Vagina (tissue), 2 donors: ENCODE data around the gene CTBP1. TPM values are rescaled to one million over a fixed set of nuclear protein-coding genes. Genes with fewer than 3 reads are reported as not detected.

Source experiments
- DNase-seq, 2 donors: peaks; one replicate each; pipeline ENCODE4 v3.0.0-alpha.2; 2017; ENCODE audit errors: extremely low spot score in 2 of 2
- H3K27ac ChIP-seq: fragments of 200-600 bp; sonication (generic); one replicate; pipeline ENCODE4 v1.5.1; 2019
- H3K27me3 ChIP-seq: fragments of 200-600 bp; sonication (generic); one replicate; pipeline ENCODE4 v1.5.1; 2019
- H3K36me3 ChIP-seq, 2 donors: fragments of 200-600 bp; sonication (generic); one replicate each; pipeline ENCODE4 v1.5.1; 2017 to 2019
- H3K4me1 ChIP-seq: fragments of 200-600 bp; sonication (generic); one replicate; pipeline ENCODE4 v1.5.1; 2019
- H3K4me3 ChIP-seq, 2 donors: fragments of 200-600 bp; sonication (generic); 1 replicate in 1 of 2; 2 replicates in 1 of 2; pipeline ENCODE4 v1.5.1; 2016 to 2019
- H3K9me3 ChIP-seq: fragments of 200-600 bp; sonication (generic); one replicate; pipeline ENCODE4 v1.5.1; 2019
- CTCF ChIP-seq, 3 experiments: fragments of 450-650 bp in 2 of 3; fragments of 200-600 bp in 1 of 3; sonication (generic) in 1 of 3; IDR thresholded peaks; one replicate each; pipeline ENCODE4 v1.5.1; 2017 to 2019; ENCODE audit warnings: antibody characterized with exemption in 3 of 3, mild to moderate bottlenecking in 2 of 3, moderate library complexity in 2 of 3
- POLR2A ChIP-seq, 2 donors: fragments of 450-650 bp; IDR thresholded peaks; one replicate each; pipeline ENCODE4 v1.6.1; 2017; ENCODE audit warnings: antibody characterized with exemption in 2 of 2, mild to moderate bottlenecking in 2 of 2, moderate library complexity in 2 of 2
- POLR2AphosphoS5 ChIP-seq, 2 donors: sonication (generic); formaldehyde crosslinking; IDR thresholded peaks; one replicate each; pipeline ENCODE4 v1.9.0; 2017; ENCODE audit warnings: antibody characterized with exemption in 2 of 2, mild to moderate bottlenecking in 2 of 2, low read depth in 1 of 2; ENCODE audit not compliant: insufficient read depth in 1 of 2
- intact Hi-C: fragments of 100-400 bp; cut with DNase I; formaldehyde crosslinking; loops from one replicate; pipeline ENCODE4 v1.15.1; 2023
- total RNA-seq: library from RNA; depleted of rRNA; stranded (reverse); fragments of >200 nt; gene quantifications from one replicate; pipeline ENCODE4 v1.2.3, GENCODE V29; 2016

CTBP1 gene
- total RNA-seq, 1 donor from 2014 or later, result 93.1 TPM

DNA sequence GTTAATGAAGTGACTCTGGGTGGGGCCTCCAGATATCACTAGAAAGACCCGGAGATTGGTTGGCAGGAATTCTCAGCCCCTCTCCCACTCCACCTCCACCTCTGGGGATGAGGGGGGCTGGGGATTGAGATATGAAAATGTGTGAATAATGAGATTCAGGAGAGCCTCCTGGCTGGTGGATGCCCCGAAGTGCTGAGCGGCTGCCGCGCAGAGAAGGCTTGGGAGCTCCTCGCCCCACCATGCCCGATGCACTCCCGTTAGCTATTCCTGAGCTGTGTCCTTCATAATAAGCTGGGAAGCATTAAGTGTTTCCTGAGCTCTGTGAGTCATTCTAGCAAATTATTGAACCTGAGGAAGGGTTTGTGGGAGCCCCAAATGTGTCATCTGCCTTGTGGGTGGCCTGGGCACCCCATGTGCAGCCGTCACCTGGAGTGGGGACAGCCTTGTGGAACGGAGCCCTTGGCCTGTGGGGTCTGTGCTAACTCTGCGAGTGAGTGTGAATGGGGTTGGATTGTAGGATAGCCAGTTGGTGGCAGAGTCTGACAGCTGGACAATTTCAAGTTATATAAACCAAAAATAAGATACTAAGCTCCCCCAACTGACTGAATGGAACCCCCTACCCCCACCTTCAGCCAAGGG, 36.3 kb upstream of the CTBP1 start:
- no peak for DNase-seq
- no peak for TF ChIP-seq CTCF (IDR thresholded peaks at IDR 0.05)
- TF ChIP-seq POLR2A (IDR thresholded peaks at IDR 0.05), result no peak
- TF ChIP-seq POLR2AphosphoS5 (IDR thresholded peaks at IDR 0.05; ENCODE audit: insufficient read depth in 1 of 2, low read depth in 1 of 2), result no peak
- Histone ChIP-seq H3K9me3 (no peaks in the 10 kb centered on the region), H3K4me3 (no peak overlapping the region), H3K36me3 (no peaks in the 10 kb centered on the region), H3K4me1 (peaks cover 10% of the 10 kb centered on the region), H3K27ac (no peak overlapping the region), H3K27me3 (no peaks in the 10 kb centered on the region)
- intact Hi-C loops, result no loop called here

DNA sequence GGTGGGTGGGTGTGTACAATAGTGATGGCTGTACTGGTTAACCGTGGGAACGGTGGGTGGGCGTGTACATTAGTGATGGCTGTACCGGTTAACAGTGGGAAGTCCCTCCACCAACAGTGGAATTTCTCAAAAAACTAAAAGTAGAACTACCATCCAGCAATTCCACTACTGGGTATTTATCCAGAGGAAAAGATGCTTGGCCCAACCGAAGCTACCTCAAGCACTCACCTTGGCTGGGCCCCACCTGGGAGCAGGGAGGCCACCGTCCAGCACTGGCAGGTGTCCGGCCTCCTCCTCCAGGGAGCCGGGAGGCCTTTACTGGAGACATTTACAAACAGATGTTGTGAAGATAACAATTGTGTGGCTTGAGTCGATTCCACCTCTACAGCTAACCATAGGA, 34.8 kb upstream of the CTBP1 start:
- TF ChIP-seq POLR2A (IDR thresholded peaks at IDR 0.05), result no peak
- no peak for TF ChIP-seq CTCF (IDR thresholded peaks at IDR 0.05)
- TF ChIP-seq POLR2AphosphoS5 (IDR thresholded peaks at IDR 0.05; ENCODE audit: insufficient read depth in 1 of 2, low read depth in 1 of 2), result no peak
- intact Hi-C loops, result no loop called here
- DNase-seq, result no peak
- peaks cover 3% of the 10 kb centered on the region for H3K4me1 ChIP-seq
- no peaks in the 10 kb centered on the region for H3K9me3 ChIP-seq
- H3K36me3 ChIP-seq, result no peaks in the 10 kb centered on the region
- H3K4me3 ChIP-seq, result no peak overlapping the region
- H3K27ac ChIP-seq, result no peak overlapping the region
- H3K27me3 ChIP-seq, result no peaks in the 10 kb centered on the region

- no peaks in the 10 kb centered on the region for H3K4me1 ChIP-seq
- no peak overlapping the region for H3K27ac ChIP-seq
- no peaks in the 10 kb centered on the region for H3K9me3 ChIP-seq
- no peak overlapping the region for H3K4me3 ChIP-seq
- intact Hi-C loops, result no loop called here
- H3K36me3 ChIP-seq, result no peaks in the 10 kb centered on the region
- no peak for TF ChIP-seq POLR2AphosphoS5 (IDR thresholded peaks at IDR 0.05; ENCODE audit: insufficient read depth in 1 of 2, low read depth in 1 of 2)
- no peak for TF ChIP-seq CTCF (IDR thresholded peaks at IDR 0.05)
- TF ChIP-seq POLR2A (IDR thresholded peaks at IDR 0.05), result no peak
- peak in 1 of 2 donors; percentile 74 for DNase-seq
- no peaks in the 10 kb centered on the region for H3K27me3 ChIP-seq
Measured at GRCh38 chr4:1279253-1279652, 30.3 kb upstream of the CTBP1 start.

DNA sequence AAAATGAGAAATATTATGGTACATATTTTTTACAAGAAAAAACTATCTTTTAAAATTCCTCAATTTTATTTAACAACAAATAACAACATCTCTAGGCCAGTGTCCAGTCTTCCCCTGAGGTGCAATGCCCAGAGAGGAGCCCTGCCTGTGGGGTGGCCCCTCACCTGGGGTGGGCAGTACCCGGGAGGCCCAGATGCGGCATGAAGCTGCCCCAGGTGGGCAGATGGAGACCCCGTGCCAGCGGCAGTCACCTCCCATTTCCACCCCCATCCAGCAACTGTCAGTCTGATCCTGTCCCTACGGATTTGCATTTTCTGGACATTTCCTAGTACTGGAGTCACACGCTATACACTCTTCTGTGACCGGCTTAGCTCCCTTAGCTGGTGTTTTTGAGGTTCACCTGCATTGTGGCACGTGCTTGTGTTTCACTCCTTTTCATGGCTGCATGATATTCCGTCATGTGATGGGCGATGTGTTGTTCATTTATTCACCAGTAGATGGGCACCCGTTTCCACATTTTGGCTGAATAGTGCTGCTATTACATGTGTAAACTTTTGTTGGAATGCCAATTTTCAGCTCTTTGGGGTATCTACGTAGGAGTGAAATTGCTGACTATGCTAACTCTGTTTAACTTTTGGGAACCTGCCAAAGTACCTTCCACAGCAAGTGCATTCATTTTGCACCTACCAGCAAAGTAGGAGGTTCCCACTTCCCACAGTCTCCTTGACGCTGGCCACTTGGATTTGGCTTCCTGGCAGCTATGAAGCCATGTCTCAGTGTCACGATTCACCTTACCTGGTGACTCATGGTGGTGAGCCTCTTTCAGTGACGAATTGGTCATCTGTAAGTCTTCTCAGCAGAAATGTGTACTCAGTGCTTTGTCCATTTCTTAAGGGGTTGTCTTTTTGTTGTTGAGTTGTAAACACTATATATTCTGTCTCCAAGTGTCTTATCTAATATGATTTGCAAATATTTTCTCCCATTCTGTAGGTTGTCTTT, 29.0 kb upstream of the CTBP1 start:
- no peaks in the 10 kb centered on the region for H3K4me1 ChIP-seq
- H3K27ac ChIP-seq, result no peak overlapping the region
- H3K4me3 ChIP-seq, result no peak overlapping the region
- H3K27me3 ChIP-seq, result no peaks in the 10 kb centered on the region
- TF ChIP-seq CTCF (IDR thresholded peaks at IDR 0.05), result no peak
- no peak for TF ChIP-seq POLR2AphosphoS5 (IDR thresholded peaks at IDR 0.05; ENCODE audit: insufficient read depth in 1 of 2, low read depth in 1 of 2)
- TF ChIP-seq POLR2A (IDR thresholded peaks at IDR 0.05), result no peak
- peak in 1 of 2 donors; percentile 47 for DNase-seq
- no peaks in the 10 kb centered on the region for H3K36me3 ChIP-seq
- no peaks in the 10 kb centered on the region for H3K9me3 ChIP-seq
- intact Hi-C loops, result no loop called here
